Suprapubic skin (tissue), 4 donors: ENCODE results near the gene CYBC1.
"Not testable (repeated sequence)": the region's sequence is repeated elsewhere in the genome, so short reads cannot be mapped to it uniquely, and the experiment has no call there.

ENCODE experiments used
- EP300 ChIP-seq: sonication (generic); formaldehyde crosslinking; IDR thresholded peaks from one replicate; pipeline ENCODE4 v1.6.1; 2017; ENCODE audit warnings: antibody characterized with exemption
- POLR2A ChIP-seq, 2 donors: fragments of 450-650 bp; IDR thresholded peaks; one replicate each; pipeline ENCODE4 v1.6.1; 2017; ENCODE audit warnings: antibody characterized with exemption in 2 of 2, mild to moderate bottlenecking in 2 of 2, moderate library complexity in 2 of 2
- POLR2AphosphoS5 ChIP-seq, 3 donors: sonication (generic); formaldehyde crosslinking; IDR thresholded peaks; one replicate each; pipeline ENCODE4 v1.6.1; 2017; ENCODE audit warnings: antibody characterized with exemption in 3 of 3
- TF ChIP-seq, protein P1 (sequence below), 2 donors: fragments of 200-600 bp in 1 of 2; fragments of 450-650 bp in 1 of 2; sonication (generic) in 1 of 2; IDR thresholded peaks; one replicate each; pipeline ENCODE4 v1.5.1; 2016 to 2019; ENCODE audit warnings: antibody characterized with exemption in 2 of 2, mild to moderate bottlenecking in 1 of 2, moderate library complexity in 1 of 2

- TF ChIP-seq POLR2A (IDR thresholded peaks at IDR 0.05); POLR2AphosphoS5 (IDR thresholded peaks at IDR 0.05); EP300: not testable (repeated sequence)
- TF ChIP-seq, protein P1, sequence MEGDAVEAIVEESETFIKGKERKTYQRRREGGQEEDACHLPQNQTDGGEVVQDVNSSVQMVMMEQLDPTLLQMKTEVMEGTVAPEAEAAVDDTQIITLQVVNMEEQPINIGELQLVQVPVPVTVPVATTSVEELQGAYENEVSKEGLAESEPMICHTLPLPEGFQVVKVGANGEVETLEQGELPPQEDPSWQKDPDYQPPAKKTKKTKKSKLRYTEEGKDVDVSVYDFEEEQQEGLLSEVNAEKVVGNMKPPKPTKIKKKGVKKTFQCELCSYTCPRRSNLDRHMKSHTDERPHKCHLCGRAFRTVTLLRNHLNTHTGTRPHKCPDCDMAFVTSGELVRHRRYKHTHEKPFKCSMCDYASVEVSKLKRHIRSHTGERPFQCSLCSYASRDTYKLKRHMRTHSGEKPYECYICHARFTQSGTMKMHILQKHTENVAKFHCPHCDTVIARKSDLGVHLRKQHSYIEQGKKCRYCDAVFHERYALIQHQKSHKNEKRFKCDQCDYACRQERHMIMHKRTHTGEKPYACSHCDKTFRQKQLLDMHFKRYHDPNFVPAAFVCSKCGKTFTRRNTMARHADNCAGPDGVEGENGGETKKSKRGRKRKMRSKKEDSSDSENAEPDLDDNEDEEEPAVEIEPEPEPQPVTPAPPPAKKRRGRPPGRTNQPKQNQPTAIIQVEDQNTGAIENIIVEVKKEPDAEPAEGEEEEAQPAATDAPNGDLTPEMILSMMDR (IDR thresholded peaks at IDR 0.05) = not testable (repeated sequence)
Observed at GRCh38 chr17:82453151-82453550, 2.6 kb upstream of the CYBC1 start.
